Fibroblast of lung (primary cell): ENCODE data around the gene FGD4. TPM values are rescaled to one million over a fixed set of nuclear protein-coding genes. Genes with fewer than 3 reads are reported as not detected.

Source experiments
- DNase-seq, 2 donors: peaks; one replicate each; pipeline versions ENCODE4 v3.0.0 to v3.0.0-alpha.2; 2010; ENCODE audit warnings: low read depth in 2 of 2
- H2AFZ ChIP-seq: 2 replicates; pipeline ENCODE4 v1.5.1; 2012; ENCODE audit warnings: low read length, control low read depth, inconsistent platforms
- H3K27ac ChIP-seq: 2 replicates; pipeline ENCODE4 v1.5.1; 2011; ENCODE audit warnings: low read length, control low read depth; ENCODE audit not compliant: insufficient read depth
- H3K27me3 ChIP-seq: 2 replicates; pipeline ENCODE4 v1.5.1; 2011; ENCODE audit warnings: mild to moderate bottlenecking, low read length; ENCODE audit not compliant: control insufficient read depth, insufficient read depth
- H3K36me3 ChIP-seq: 2 replicates; pipeline ENCODE4 v1.5.1; 2011; ENCODE audit warnings: low read length; ENCODE audit not compliant: control insufficient read depth, insufficient read depth
- H3K4me1 ChIP-seq: 2 replicates; pipeline ENCODE4 v1.5.1; 2011; ENCODE audit warnings: low read length; ENCODE audit not compliant: control insufficient read depth, insufficient read depth; ENCODE audit errors: extremely low read depth
- H3K4me2 ChIP-seq: 2 replicates; pipeline ENCODE4 v1.5.1; 2011; ENCODE audit warnings: low read length, control low read depth; ENCODE audit not compliant: insufficient read depth; ENCODE audit errors: extremely low read depth
- H3K4me3 ChIP-seq, 4 experiments: fragments of 200-600 bp in 1 of 4; sonication (generic) in 1 of 4; replicated peaks in 1 of 4; 2 replicates each; pipeline ENCODE4 v1.5.1; 2011 to 2016; ENCODE audit warnings: low read length in 4 of 4, low read depth in 3 of 4, mild to moderate bottlenecking in 3 of 4, control low read depth in 2 of 4, inconsistent platforms in 1 of 4, mixed read lengths in 1 of 4; ENCODE audit not compliant: insufficient read depth in 1 of 4; ENCODE audit errors: control extremely low read depth in 1 of 4
- H3K79me2 ChIP-seq: 2 replicates; pipeline ENCODE4 v1.5.1; 2012; ENCODE audit warnings: mild to moderate bottlenecking, low read length, inconsistent platforms; ENCODE audit not compliant: control insufficient read depth, insufficient read depth
- H3K9ac ChIP-seq: 2 replicates; pipeline ENCODE4 v1.5.1; 2011; ENCODE audit warnings: mild to moderate bottlenecking, low read length, control low read depth; ENCODE audit not compliant: insufficient read depth
- H3K9me3 ChIP-seq: 2 replicates; pipeline ENCODE4 v1.5.1; 2012; ENCODE audit warnings: low read depth, low read length; ENCODE audit not compliant: control insufficient read depth, insufficient read depth
- H4K20me1 ChIP-seq: 2 replicates; pipeline ENCODE4 v1.5.1; 2011; ENCODE audit warnings: low read length; ENCODE audit not compliant: control insufficient read depth, insufficient read depth; ENCODE audit errors: extremely low read depth
- CTCF ChIP-seq, 2 donors: IDR thresholded peaks in 1 of 2; conservative IDR thresholded peaks in 1 of 2; 1 replicate in 1 of 2; 2 replicates in 1 of 2; pipeline ENCODE4 v1.5.1; 2011 to 2012; ENCODE audit warnings: low read length in 2 of 2, control low read depth in 1 of 2, inconsistent platforms in 1 of 2, low read depth in 1 of 2, mild to moderate bottlenecking in 1 of 2
- EZH2 ChIP-seq: IDR thresholded peaks from 2 replicates; pipeline ENCODE4 v1.5.1; 2012; ENCODE audit warnings: low read length, control low read depth, mild to moderate bottlenecking; ENCODE audit errors: missing control alignments
- polyA plus RNA-seq, 2 donors: library from polyadenylated mRNA; depleted of rRNA in 1 of 2; stranded (reverse) in 1 of 2; unstranded in 1 of 2; fragments of >200 nt; gene quantifications; 2 replicates each; pipeline ENCODE4 v1.2.1, GENCODE V29; 2011 to 2012; ENCODE audit warnings: missing spikeins in 1 of 2
- total RNA-seq: library from RNA; depleted of rRNA; stranded (reverse); fragments of >200 nt; gene quantifications from 2 replicates; pipeline ENCODE4 v1.2.1, GENCODE V29; 2014

The FGD4 gene
- total and polyA plus RNA-seq, 2 donors (not counting 1 experiment from before 2014, with no cell fraction given): 7.6 to 12.2 TPM

DNA sequence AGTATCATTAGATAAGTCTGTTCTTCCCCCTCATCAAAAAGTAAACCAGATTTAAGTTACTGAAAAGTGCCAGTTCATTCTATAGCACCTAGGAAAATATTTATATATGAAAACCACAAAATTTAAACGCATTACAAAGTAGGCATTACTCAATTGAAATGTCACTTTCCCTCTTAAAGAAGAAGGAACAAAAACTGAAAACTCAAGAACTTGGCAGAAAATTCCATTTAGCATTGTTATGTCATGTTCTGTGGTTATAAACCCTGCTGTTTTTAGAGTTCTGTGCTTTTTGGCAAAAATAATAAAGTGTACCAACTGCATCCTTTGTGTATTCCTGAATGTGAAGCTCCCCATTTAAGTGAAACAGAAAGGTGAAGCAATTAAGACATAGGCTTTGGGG lies 3.6 kb downstream of the FGD4 start:
- Histone ChIP-seq H3K36me3 (no peaks in the 10 kb centered on the region), H3K27me3 (peaks cover 8% of the 10 kb centered on the region), H3K79me2 (no peaks in the 10 kb centered on the region), H2AFZ (no peak overlapping the region), H3K9ac (no peak overlapping the region), H3K9me3 (no peaks in the 10 kb centered on the region), H3K4me2 (no peak overlapping the region), H3K4me1 (peaks cover 2% of the 10 kb centered on the region), H4K20me1 (no peaks in the 10 kb centered on the region), H3K4me3 (no peak overlapping the region), H3K27ac (no peak overlapping the region)
- peak in 1 of 2 donors; percentile 24 for DNase-seq
- no peak for TF ChIP-seq EZH2
- TF ChIP-seq CTCF (conservative IDR thresholded peaks at IDR 0.05 in 1 of 2, IDR thresholded peaks at IDR 0.05 in 1 of 2; ENCODE audit: low read depth in 1 of 2, low read length in 2 of 2): no peak

DNA sequence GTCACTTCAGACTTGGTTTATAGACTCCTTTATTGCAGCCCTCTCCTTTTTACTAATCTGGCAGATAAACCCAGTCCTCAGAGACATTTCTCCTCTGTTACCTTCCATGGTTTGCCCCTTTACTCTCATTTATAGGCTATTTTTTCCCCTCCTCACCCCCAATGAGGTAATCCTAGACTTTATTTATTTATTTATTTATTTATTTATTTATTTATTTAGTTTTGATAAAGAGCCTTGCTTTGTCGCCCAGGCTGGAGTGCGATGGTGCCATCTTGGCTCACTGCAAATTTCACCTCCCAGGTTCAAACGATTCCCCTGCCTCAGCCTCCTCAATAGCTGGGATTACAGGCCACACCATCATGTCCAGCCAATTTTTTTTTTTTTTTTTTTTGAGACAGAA lies 8.4 kb downstream of the FGD4 start:
- Histone ChIP-seq H3K4me2 (no peak overlapping the region), H3K27ac (no peak overlapping the region), H3K4me3 (no peak overlapping the region), H3K9ac (no peak overlapping the region), H3K36me3 (no peaks in the 10 kb centered on the region), H2AFZ (no peak overlapping the region), H3K9me3 (no peaks in the 10 kb centered on the region), H4K20me1 (no peaks in the 10 kb centered on the region), H3K27me3 (peaks cover 2% of the 10 kb centered on the region), H3K4me1 (no peaks in the 10 kb centered on the region), H3K79me2 (no peaks in the 10 kb centered on the region)
- DNase-seq: no peak
- TF ChIP-seq CTCF (conservative IDR thresholded peaks at IDR 0.05 in 1 of 2, IDR thresholded peaks at IDR 0.05 in 1 of 2; ENCODE audit: low read depth in 1 of 2, low read length in 2 of 2) (no peak), EZH2 (no peak)

DNA sequence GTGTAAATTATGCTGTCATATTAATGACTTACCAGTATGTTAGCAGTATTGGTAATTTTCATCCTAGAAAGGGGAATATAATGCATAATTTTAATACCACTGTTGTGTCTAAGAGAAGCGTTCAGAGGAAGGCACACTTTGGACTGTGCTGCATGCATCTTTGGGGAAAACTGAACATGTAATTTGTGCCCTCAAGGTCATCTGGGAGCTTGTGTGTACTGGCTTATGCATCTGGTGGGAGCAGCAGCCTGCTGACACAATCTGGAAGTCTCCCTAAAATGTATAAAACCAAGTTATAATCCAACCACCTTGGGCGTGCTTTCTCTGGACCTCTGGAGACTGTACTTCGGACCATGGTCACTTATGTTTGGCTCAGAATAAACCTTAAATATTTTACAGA lies 14.1 kb downstream of the FGD4 start:
- H4K20me1 ChIP-seq: no peaks in the 10 kb centered on the region
- TF ChIP-seq CTCF (conservative IDR thresholded peaks at IDR 0.05 in 1 of 2, IDR thresholded peaks at IDR 0.05 in 1 of 2; ENCODE audit: low read depth in 1 of 2, low read length in 2 of 2) (no peak), EZH2 (no peak)

More for the DNA sequence above, 14.1 kb downstream of the FGD4 start:
- Histone ChIP-seq H3K4me2 (no peak overlapping the region), H3K36me3 (no peaks in the 10 kb centered on the region), H3K27me3 (no peaks in the 10 kb centered on the region), H3K9ac (no peak overlapping the region), H3K79me2 (no peaks in the 10 kb centered on the region), H3K4me3 (no peak overlapping the region), H3K9me3 (no peaks in the 10 kb centered on the region), H3K27ac (no peak overlapping the region), H3K4me1 (no peaks in the 10 kb centered on the region), H2AFZ (no peak overlapping the region)
- no peak for DNase-seq
